Limb (tissue), 2 donors: ENCODE data around the gene PKP1.

Experiments
- DNase-seq, 2 donors: peaks; one replicate each; pipeline ENCODE4 v3.0.0-alpha.2; 2016; ENCODE audit errors: extremely low spot score in 2 of 2

Gene PKP1

GRCh38 chr1:201362906-201363305, 79.6 kb downstream of the PKP1 start:
- no peak for DNase-seq

DNA sequence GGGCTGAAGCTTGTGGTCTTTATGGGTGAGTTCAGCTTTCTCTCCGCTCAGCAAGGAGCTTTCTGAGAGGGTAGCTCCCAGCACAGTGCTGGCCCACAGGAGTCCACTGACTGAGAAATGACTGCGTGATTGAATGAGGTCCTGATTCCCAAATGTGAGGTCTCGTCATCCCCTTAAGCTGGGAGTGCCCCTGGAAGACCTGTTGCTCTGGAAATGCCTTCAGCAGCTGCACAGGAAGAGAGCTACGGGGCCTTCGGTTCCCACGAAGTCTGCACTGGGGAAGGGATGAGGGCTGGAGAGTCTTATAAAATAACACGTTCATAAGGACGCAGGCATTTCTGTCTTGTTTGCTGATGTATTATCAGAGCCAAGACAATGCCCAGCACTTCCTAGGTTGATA, 80.2 kb downstream of the PKP1 start:
- no peak for DNase-seq

DNA sequence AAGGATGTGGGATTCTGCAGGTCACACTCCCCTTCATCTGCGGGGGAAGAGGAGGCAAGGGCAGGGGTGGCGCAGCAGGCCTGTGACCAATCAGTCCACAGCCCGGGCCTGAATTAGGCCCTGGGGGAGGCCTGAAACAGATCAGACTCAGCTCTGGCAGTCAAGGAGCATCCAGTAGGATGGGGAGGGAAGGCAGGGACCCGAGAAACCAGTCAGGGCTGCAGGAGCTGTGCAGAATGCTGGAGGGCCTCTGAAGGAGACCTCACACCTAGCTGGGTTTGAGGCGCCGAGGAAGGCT, 81.5 kb downstream of the PKP1 start:
- DNase-seq: no peak

DNA sequence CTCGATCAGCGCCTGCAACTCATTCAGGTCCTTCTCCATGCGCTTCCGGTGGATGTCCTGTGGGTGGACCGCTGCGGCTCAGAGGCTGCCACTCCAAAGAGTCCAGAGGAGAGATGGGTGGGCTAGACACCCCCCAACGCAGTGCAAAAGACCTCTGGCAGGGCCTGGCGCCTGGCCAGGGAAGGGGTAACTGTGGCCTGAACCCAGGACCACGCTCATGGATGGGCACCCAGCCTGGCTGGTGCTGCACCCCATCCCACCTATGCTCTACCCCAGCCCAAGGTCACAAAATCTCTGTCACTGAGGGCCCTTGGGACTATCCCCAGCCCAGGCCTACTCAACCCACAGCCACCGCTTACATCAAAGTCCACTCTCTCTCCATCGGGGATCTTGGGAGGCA, 81.9 kb downstream of the PKP1 start:
- DNase-seq: no peak

DNA sequence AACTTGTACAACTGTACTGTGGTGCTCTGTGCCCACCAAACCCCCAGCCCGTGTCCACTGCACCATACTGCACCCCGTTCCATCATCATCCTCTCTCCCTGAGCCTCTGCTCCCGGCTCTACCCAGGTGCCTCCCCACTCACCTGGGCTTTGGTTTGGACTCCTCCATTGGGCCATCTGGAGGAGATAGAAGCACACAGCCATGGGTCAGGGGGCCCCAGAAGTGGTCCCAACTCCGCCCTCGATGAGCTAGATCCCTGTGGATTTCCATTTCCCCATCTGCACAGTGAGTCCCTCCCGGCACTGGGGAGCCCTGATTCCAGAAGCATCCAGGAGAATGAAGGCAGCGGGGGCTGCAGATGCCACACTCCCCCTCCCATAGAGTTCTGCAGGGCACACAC, 83.4 kb downstream of the PKP1 start:
- no peak for DNase-seq

GRCh38 chr1:201369209-201369608, 85.9 kb downstream of the PKP1 start:
- DNase-seq: no peak

- no peak for DNase-seq
These were observed 87.2 kb downstream of the PKP1 start for GRCh38 chr1:201370500-201370899.

GRCh38 chr1:201371276-201371675, 88.0 kb downstream of the PKP1 start:
- no peak for DNase-seq

DNA sequence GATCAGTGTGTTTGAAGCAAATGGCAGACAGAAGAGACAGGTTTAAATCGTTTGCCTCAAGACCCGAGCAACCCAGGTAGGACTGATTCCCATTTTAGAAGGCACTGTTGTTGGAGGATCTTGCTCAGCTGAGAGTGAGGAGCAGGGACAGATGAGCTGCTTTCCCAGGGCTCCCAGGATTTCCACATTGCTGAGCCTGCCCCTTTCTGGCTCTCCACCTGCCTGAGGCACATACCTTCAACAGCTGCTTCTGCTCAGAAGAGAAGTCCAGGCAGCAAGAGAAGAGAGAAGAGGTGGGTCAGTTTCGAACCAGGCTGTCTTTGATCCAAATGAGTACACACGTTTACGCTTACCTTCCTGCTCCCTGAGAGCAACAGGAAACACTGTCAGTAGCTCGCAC, 88.5 kb downstream of the PKP1 start:
- DNase-seq: no peak

- DNase-seq: no peak
These were observed 91.1 kb downstream of the PKP1 start for GRCh38 chr1:201374364-201374763.

- DNase-seq: no peak
These were observed 91.9 kb downstream of the PKP1 start for GRCh38 chr1:201375169-201375568.

DNA sequence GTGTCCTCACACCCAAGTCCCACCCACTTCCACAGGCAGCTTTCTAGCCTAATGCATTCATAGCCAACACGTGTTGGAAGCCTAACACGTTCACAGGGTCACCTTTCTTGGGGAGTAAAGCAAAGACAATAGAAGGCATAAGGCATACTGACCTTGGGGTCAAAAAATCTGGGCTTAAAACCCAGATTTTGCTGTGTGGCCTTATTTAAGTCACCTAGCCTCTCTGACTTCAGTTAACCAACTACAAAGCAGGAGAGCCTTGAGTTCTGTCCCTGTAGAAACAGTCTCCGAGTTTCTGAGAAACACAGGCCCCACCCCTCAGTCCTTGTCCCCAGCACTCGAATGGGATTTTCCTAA, 92.8 kb downstream of the PKP1 start:
- DNase-seq: no peak

GRCh38 chr1:201376464-201377374, 93.4 kb downstream of the PKP1 start:
- DNase-seq: peak; percentile 42 to 75

- peak; percentile 47 to 74 for DNase-seq
These were observed 94.3 kb downstream of the PKP1 start, which contains the start of gene TNNT2 for GRCh38 chr1:201377611-201378092. Gene TNNT2 (minus strand): TSS chr1:201377680. CDS start chr1:201373254, 4,426 bp downstream.

- no peak for DNase-seq
These were observed 95.5 kb downstream of the PKP1 start for GRCh38 chr1:201378804-201379203.

- no peak for DNase-seq
These were observed 96.5 kb downstream of the PKP1 start for GRCh38 chr1:201379733-201380242.

DNA sequence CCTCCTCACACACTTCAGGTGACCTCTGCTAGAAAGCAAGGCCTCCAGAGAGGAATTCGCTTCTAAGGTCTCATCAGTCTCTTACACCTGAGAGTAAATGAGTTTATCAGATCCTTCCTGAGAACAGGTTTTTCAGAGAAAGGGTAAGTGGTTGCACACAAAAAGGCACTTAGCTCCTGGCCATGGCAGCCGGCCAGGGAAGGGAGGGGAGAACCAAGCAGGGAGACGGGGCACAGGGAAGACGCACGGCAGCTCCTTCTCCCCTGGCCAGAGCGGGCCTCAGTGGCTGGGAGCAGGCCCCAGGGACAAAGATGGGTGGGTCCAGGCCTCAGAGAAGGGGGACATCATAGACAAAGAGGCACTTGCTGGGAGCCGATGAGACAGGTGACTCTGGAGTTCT, 97.8 kb downstream of the PKP1 start:
- DNase-seq: no peak
